MM.1S (cell line): Measurements from ENCODE around the gene SLC24A4.

Source experiments
- DNase-seq: peaks from one replicate; pipeline ENCODE4 v3.0.0-alpha.2; 2015
- H2AFZ ChIP-seq: fragments of 300-600 bp; sonication (generic); 2 replicates; pipeline ENCODE4 v1.6.0; 2016; ENCODE audit warnings: antibody characterized with exemption, low read length
- H3F3A ChIP-seq: fragments of 300-600 bp; sonication (generic); 2 replicates; pipeline ENCODE4 v1.6.1; 2016; ENCODE audit warnings: mild to moderate bottlenecking, antibody characterized with exemption, low read length, moderate library complexity, mixed read lengths; ENCODE audit not compliant: insufficient read depth
- H3K27ac ChIP-seq: fragments of 300-600 bp; sonication (generic); 2 replicates; pipeline ENCODE4 v1.5.1; 2016; ENCODE audit warnings: mild to moderate bottlenecking, low read length
- H3K27me3 ChIP-seq: fragments of 300-600 bp; sonication (generic); replicated peaks from 2 replicates; pipeline ENCODE4 v1.6.0; 2016; ENCODE audit warnings: low read length; ENCODE audit not compliant: insufficient read depth
- H3K36me3 ChIP-seq: fragments of 300-600 bp; sonication (generic); replicated peaks from 2 replicates; pipeline ENCODE4 v1.6.1; 2016; ENCODE audit warnings: mild to moderate bottlenecking, low read length, mixed read lengths; ENCODE audit not compliant: insufficient read depth
- H3K4me1 ChIP-seq: fragments of 300-600 bp; sonication (generic); 2 replicates; pipeline ENCODE4 v1.6.1; 2016; ENCODE audit warnings: low read length, mixed read lengths
- H3K4me2 ChIP-seq: fragments of 300-600 bp; sonication (generic); 2 replicates; pipeline ENCODE4 v1.6.0; 2016; ENCODE audit warnings: low read depth, low read length
- H3K4me3 ChIP-seq: fragments of 300-600 bp; sonication (generic); 2 replicates; pipeline ENCODE4 v1.5.1; 2016; ENCODE audit warnings: low read length, mixed read lengths
- H3K79me2 ChIP-seq: fragments of 300-600 bp; sonication (generic); 2 replicates; pipeline ENCODE4 v1.6.1; 2016; ENCODE audit warnings: mixed run types, low read length, mixed read lengths
- H3K9ac ChIP-seq: fragments of 300-600 bp; sonication (generic); 2 replicates; pipeline ENCODE4 v1.6.1; 2016; ENCODE audit warnings: low read length, mixed read lengths
- H3K9me2 ChIP-seq: fragments of 300-600 bp; sonication (generic); replicated peaks from 2 replicates; pipeline ENCODE4 v1.6.1; 2016; ENCODE audit warnings: mild to moderate bottlenecking, low read length, mixed read lengths; ENCODE audit not compliant: insufficient read depth
- H3K9me3 ChIP-seq: fragments of 300-600 bp; sonication (generic); replicated peaks from 2 replicates; pipeline ENCODE4 v1.6.1; 2016; ENCODE audit warnings: mild to moderate bottlenecking, low read length, mixed read lengths; ENCODE audit not compliant: insufficient read depth
- H4K20me1 ChIP-seq: fragments of 300-600 bp; sonication (generic); 2 replicates; pipeline ENCODE4 v1.6.1; 2016; ENCODE audit warnings: mild to moderate bottlenecking, low read length, moderate library complexity, mixed read lengths; ENCODE audit not compliant: insufficient read depth
- EZH2 ChIP-seq: fragments of 300-600 bp; sonication (generic); optimal IDR thresholded peaks from 2 replicates; pipeline ENCODE3; 2017; ENCODE audit warnings: low read depth, mild to moderate bottlenecking, antibody characterized with exemption, low read length, mixed read lengths
- EZH2phosphoT487 ChIP-seq: fragments of 300-600 bp; sonication (generic); IDR thresholded peaks from 2 replicates; pipeline ENCODE4 v1.6.1; 2018; ENCODE audit warnings: antibody characterized with exemption, low read length
- TF ChIP-seq, protein P1 (sequence below): fragments of 300-600 bp; sonication (generic); IDR thresholded peaks from 2 replicates; pipeline ENCODE4 v1.5.1; 2016; ENCODE audit warnings: antibody characterized with exemption, low read length, mixed read lengths

The SLC24A4 gene

DNA sequence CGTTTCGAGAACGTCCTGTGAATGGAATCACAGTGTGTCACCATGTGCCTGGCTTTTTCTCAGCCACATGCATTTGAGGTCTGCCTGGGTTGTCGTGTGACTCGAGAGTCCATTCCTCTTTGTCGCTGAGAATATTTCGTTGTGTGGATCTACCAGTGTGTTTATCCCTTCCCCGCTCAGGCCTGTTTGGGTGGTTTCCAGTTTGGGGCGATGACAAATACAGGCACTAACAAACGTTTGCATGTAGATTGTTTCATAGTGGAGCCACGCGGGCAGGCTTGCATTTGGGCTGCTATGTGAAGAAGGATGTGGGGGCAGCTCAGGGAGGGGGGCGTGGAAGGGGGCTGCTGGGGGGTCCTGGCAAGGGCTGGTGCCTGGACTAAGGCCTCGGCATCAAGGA, 204.8 kb downstream of the SLC24A4 start:
- H3K4me2 ChIP-seq: no peak overlapping the region
- H3K36me3 ChIP-seq: no peaks in the 10 kb centered on the region
- H3K9ac ChIP-seq: no peak overlapping the region
- no peak overlapping the region for H3K27ac ChIP-seq
- no peak for TF ChIP-seq EZH2
- TF ChIP-seq, protein P1, sequence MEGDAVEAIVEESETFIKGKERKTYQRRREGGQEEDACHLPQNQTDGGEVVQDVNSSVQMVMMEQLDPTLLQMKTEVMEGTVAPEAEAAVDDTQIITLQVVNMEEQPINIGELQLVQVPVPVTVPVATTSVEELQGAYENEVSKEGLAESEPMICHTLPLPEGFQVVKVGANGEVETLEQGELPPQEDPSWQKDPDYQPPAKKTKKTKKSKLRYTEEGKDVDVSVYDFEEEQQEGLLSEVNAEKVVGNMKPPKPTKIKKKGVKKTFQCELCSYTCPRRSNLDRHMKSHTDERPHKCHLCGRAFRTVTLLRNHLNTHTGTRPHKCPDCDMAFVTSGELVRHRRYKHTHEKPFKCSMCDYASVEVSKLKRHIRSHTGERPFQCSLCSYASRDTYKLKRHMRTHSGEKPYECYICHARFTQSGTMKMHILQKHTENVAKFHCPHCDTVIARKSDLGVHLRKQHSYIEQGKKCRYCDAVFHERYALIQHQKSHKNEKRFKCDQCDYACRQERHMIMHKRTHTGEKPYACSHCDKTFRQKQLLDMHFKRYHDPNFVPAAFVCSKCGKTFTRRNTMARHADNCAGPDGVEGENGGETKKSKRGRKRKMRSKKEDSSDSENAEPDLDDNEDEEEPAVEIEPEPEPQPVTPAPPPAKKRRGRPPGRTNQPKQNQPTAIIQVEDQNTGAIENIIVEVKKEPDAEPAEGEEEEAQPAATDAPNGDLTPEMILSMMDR: no peak
- TF ChIP-seq EZH2phosphoT487: no peak
- no peak for DNase-seq
- no peak overlapping the region for H3K4me3 ChIP-seq
- H3K9me3 ChIP-seq: no peaks in the 10 kb centered on the region
- no peaks in the 10 kb centered on the region for H3K27me3 ChIP-seq
- H4K20me1 ChIP-seq: no peaks in the 10 kb centered on the region
- no peaks in the 10 kb centered on the region for H3K9me2 ChIP-seq
- H3F3A ChIP-seq: no peaks in the 10 kb centered on the region
- no peaks in the 10 kb centered on the region for H3K4me1 ChIP-seq
- H3K79me2 ChIP-seq: no peaks in the 10 kb centered on the region
- no peak overlapping the region for H2AFZ ChIP-seq

DNA sequence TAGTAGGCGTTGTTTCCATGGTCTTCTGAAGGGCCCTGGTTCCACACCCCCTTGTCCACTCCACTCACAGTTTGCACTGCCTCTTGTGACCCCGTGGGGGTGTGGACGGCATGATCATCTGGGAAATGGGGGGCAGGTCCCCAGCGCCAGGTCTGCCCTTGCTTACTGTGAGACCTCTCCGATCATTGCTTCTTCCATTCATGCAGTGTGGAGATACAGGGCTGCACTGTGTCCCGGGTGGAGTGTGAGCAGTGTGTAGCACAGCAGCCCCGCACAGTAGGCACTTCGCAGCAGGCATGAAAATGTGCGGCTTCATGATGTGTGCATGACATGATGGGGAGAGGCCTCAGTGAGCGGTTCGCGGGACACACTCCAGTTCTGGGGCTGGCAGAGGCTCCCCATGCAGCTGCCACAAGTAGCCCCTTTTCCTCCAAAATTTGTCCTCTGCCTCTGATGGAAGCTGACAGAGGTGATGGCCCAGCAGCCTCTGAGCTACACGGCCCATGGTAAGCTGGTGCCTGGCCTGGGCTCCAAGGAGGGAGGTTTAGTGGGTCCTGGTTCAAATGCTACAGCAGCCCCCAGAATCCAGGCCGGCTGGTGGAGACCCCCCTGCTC, 205.6 kb downstream of the SLC24A4 start:
- Histone ChIP-seq H3K27ac (no peak overlapping the region), H3K4me1 (no peaks in the 10 kb centered on the region), H3K36me3 (no peaks in the 10 kb centered on the region), H3K4me3 (no peak overlapping the region), H3K9ac (no peak overlapping the region), H3K9me3 (no peaks in the 10 kb centered on the region), H3F3A (no peaks in the 10 kb centered on the region), H2AFZ (no peak overlapping the region), H4K20me1 (no peaks in the 10 kb centered on the region), H3K79me2 (no peaks in the 10 kb centered on the region), H3K4me2 (no peak overlapping the region), H3K9me2 (no peaks in the 10 kb centered on the region), H3K27me3 (no peaks in the 10 kb centered on the region)
- DNase-seq: no peak
- TF ChIP-seq, protein P1: no peak
- TF ChIP-seq EZH2phosphoT487: no peak
- TF ChIP-seq EZH2: no peak

DNA sequence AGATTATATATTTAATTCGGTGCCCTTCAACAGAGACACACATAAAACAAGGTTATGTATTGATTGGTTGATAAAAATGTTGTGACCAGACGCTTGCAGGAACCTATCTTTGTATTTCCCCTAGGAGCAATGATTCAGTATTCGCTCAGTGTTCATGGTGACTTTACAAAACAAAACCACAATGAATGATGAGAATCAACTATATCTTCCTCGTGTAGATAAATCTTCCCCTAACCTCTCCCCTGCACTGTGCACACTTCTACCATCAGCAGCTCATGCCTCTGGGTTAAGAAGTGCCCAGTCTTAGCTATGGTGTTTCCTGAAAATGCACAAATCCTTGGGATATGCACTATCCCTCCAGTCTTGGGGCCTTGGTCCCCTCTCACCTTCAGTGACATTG, 206.9 kb downstream of the SLC24A4 start:
- H3K9me2 ChIP-seq: no peaks in the 10 kb centered on the region
- H3K9me3 ChIP-seq: no peaks in the 10 kb centered on the region
- H3K9ac ChIP-seq: no peak overlapping the region
- H4K20me1 ChIP-seq: no peaks in the 10 kb centered on the region
- no peak overlapping the region for H3K4me3 ChIP-seq
- DNase-seq: no peak
- no peak overlapping the region for H3K4me2 ChIP-seq
- H3K27ac ChIP-seq: no peak overlapping the region
- H3K27me3 ChIP-seq: no peaks in the 10 kb centered on the region
- H3K36me3 ChIP-seq: no peaks in the 10 kb centered on the region
- no peaks in the 10 kb centered on the region for H3F3A ChIP-seq
- TF ChIP-seq EZH2: no peak
- TF ChIP-seq, protein P1: no peak
- no peaks in the 10 kb centered on the region for H3K4me1 ChIP-seq
- H2AFZ ChIP-seq: no peak overlapping the region
- no peaks in the 10 kb centered on the region for H3K79me2 ChIP-seq
